IMR-90 (cell line): ENCODE measurements around the gene USP54. TPM values are rescaled to one million over a fixed set of nuclear protein-coding genes. Genes with fewer than 3 reads are reported as not detected.

Source experiments
- ATAC-seq: fragments of 200-7000 bp; cut with Tn5 transposase; 2 replicates; pipeline ENCODE4 v1.9.1; 2020; ENCODE audit warnings: low read depth, mild to moderate bottlenecking, moderate library complexity
- BruUV-seq: library from RNA; stranded (reverse); fragments of 400-500 nt; replicated peaks from 2 replicates; lab custom pipeline; 2021; lab: Mats Ljungman, UMichigan
- CTCF ChIA-PET: fragments of 300-600 bp; formaldehyde crosslinking; extraction: SDS; loops from one replicate; lab custom pipeline; 2021; ENCODE audit warnings: antibody characterized with exemption; lab: Yijun Ruan, JAX
- POLR2A ChIA-PET: fragments of 300-600 bp; sonication (Branson Sonifier 250); formaldehyde crosslinking; loops from one replicate; lab custom pipeline; 2022; ENCODE audit warnings: antibody characterized with exemption; ENCODE audit not compliant: unreplicated experiment; lab: Charles Lee
- DNase-seq: peaks from one replicate; pipeline ENCODE4 v3.0.0; 2013
- H2AFZ ChIP-seq: replicated peaks from 2 replicates; pipeline ENCODE3; 2013; ENCODE audit warnings: low read length, mild to moderate bottlenecking; ENCODE audit not compliant: poor library complexity
- H2AK5ac ChIP-seq: 2 replicates; pipeline ENCODE4 v1.6.1; 2013; ENCODE audit warnings: low read depth, low read length, inconsistent platforms
- H2AK9ac ChIP-seq: replicated peaks from 2 replicates; pipeline ENCODE3; 2013; ENCODE audit warnings: mild to moderate bottlenecking, low read depth, low read length, moderate library complexity; ENCODE audit not compliant: poor library complexity
- H2BK120ac ChIP-seq: 2 replicates; pipeline ENCODE4 v1.6.1; 2013; ENCODE audit warnings: low read depth, low read length, inconsistent platforms
- H2BK15ac ChIP-seq: 3 replicates; pipeline ENCODE4 v1.6.1; 2013; ENCODE audit warnings: low read depth, low read length, inconsistent platforms
- H2BK20ac ChIP-seq: 2 replicates; pipeline ENCODE4 v1.6.1; 2013; ENCODE audit warnings: low read depth, mild to moderate bottlenecking, inconsistent platforms, low read length, moderate library complexity
- H2BK5ac ChIP-seq: 2 replicates; pipeline ENCODE4 v1.6.1; 2013; ENCODE audit warnings: mild to moderate bottlenecking, low read depth, low read length, inconsistent platforms; ENCODE audit not compliant: poor library complexity, severe bottlenecking
- H3K14ac ChIP-seq: replicated peaks from 2 replicates; pipeline ENCODE4 v1.6.1; 2013; ENCODE audit warnings: low read depth, low read length, inconsistent platforms
- H3K18ac ChIP-seq: 2 replicates; pipeline ENCODE4 v1.6.1; 2013; ENCODE audit warnings: low read depth, low read length, control low read depth
- H3K23ac ChIP-seq: 2 replicates; pipeline ENCODE4 v1.6.1; 2013; ENCODE audit warnings: low read depth, low read length, inconsistent platforms
- H3K27ac ChIP-seq: 2 replicates; pipeline ENCODE4 v1.5.1; 2013; ENCODE audit warnings: mild to moderate bottlenecking, control low read depth, low read length; ENCODE audit not compliant: insufficient read depth
- H3K27me3 ChIP-seq: 2 replicates; pipeline ENCODE4 v1.6.1; 2013; ENCODE audit warnings: low read length; ENCODE audit not compliant: control insufficient read depth, insufficient read depth
- H3K36me3 ChIP-seq: 2 replicates; pipeline ENCODE4 v1.6.1; 2013; ENCODE audit warnings: low read length, mixed read lengths; ENCODE audit not compliant: control insufficient read depth, insufficient read depth
- H3K4ac ChIP-seq: 2 replicates; pipeline ENCODE4 v1.6.1; 2013; ENCODE audit warnings: low read depth, low read length, inconsistent platforms
- H3K4me1 ChIP-seq: 2 replicates; pipeline ENCODE4 v1.6.1; 2013; ENCODE audit warnings: low read length, mixed read lengths; ENCODE audit not compliant: control insufficient read depth, insufficient read depth
- H3K4me2 ChIP-seq: 2 replicates; pipeline ENCODE4 v1.6.1; 2013; ENCODE audit warnings: low read depth, mild to moderate bottlenecking, control low read depth, low read length, moderate library complexity
- H3K4me3 ChIP-seq: 2 replicates; pipeline ENCODE4 v1.5.1; 2013; ENCODE audit warnings: low read depth, mild to moderate bottlenecking, control low read depth, low read length, moderate library complexity; ENCODE audit not compliant: insufficient read depth
- H3K56ac ChIP-seq: 2 replicates; pipeline ENCODE4 v1.6.1; 2013; ENCODE audit warnings: low read length, inconsistent platforms; ENCODE audit not compliant: insufficient read depth; ENCODE audit errors: extremely low read depth
- H3K79me1 ChIP-seq, 2 experiments: 2 replicates each; pipeline ENCODE4 v1.6.1; 2013; ENCODE audit warnings: low read length in 2 of 2, inconsistent platforms in 1 of 2, low read depth in 1 of 2
- H3K9ac ChIP-seq: 2 replicates; pipeline ENCODE4 v1.6.1; 2013; ENCODE audit warnings: low read depth, low read length, control low read depth
- H3K9me1 ChIP-seq: 2 replicates; pipeline ENCODE4 v1.6.1; 2013; ENCODE audit warnings: low read length, inconsistent platforms; ENCODE audit not compliant: insufficient read depth
- H3K9me3 ChIP-seq: 2 replicates; pipeline ENCODE4 v1.6.1; 2013; ENCODE audit warnings: low read length; ENCODE audit not compliant: control insufficient read depth, insufficient read depth
- H4K20me1 ChIP-seq: 2 replicates; pipeline ENCODE4 v1.6.1; 2013; ENCODE audit warnings: low read length, inconsistent platforms; ENCODE audit not compliant: insufficient read depth
- H4K5ac ChIP-seq: 2 replicates; pipeline ENCODE4 v1.6.1; 2013; ENCODE audit warnings: mild to moderate bottlenecking, low read depth, low read length, control low read depth
- H4K8ac ChIP-seq, 2 experiments: 2 replicates each; pipeline ENCODE4 v1.6.1; 2013; ENCODE audit warnings: low read depth in 2 of 2, low read length in 2 of 2, control low read depth in 1 of 2, inconsistent platforms in 1 of 2
- H4K91ac ChIP-seq: 2 replicates; pipeline ENCODE4 v1.6.1; 2013; ENCODE audit warnings: low read depth, low read length, inconsistent platforms; ENCODE audit not compliant: insufficient read depth
- MAFK ChIP-seq: IDR thresholded peaks from 2 replicates; pipeline ENCODE4 v1.6.1; 2012; ENCODE audit warnings: low read depth, low read length, improper control_type of control experiment
- POLR2A ChIP-seq: IDR thresholded peaks from 2 replicates; pipeline ENCODE4 v1.6.1; 2012; ENCODE audit warnings: mild to moderate bottlenecking, low read depth, low read length
- WGBS, 2 experiments: methylation state at CpG; one replicate each; pipeline versions ENCODE4 v1.1.5 to v1.1.7; 2013; ENCODE audit warnings: missing lambda C conversion rate in 2 of 2; ENCODE audit not compliant: insufficient read length in 1 of 2; ENCODE audit errors: extremely low coverage in 2 of 2; 5-methylcytosine and 5-hydroxymethylcytosine counted together
- dilution Hi-C: fragments of 300-500 bp; cut with HindIII; formaldehyde crosslinking; loops from one replicate; pipeline ENCODE4 v1.14.3; 2018; ENCODE audit warnings: low sequenced_read_pairs; ENCODE audit not compliant: unreplicated experiment
- in situ Hi-C: fragments of 300-500 bp; cut with MboI; formaldehyde crosslinking; loops from 3 replicates; pipeline ENCODE4 v1.14.3; 2019; ENCODE audit warnings: low sequenced_read_pairs, inconsistent platforms, mixed read lengths
- intact Hi-C: fragments of 100-400 bp; cut with micrococcal nuclease; formaldehyde crosslinking; loops from 2 replicates; pipeline ENCODE4 v1.10.0; 2022
- polyA plus RNA-seq, 3 experiments: library from polyadenylated mRNA; depleted of rRNA; stranded (reverse); fragments of >200 nt; gene quantifications; 2 replicates each; pipeline ENCODE4 v1.2.3, GENCODE V29; 2012; ENCODE audit warnings: low replicate concordance in 1 of 3
- total RNA-seq: library from RNA; depleted of rRNA; stranded (reverse); fragments of >200 nt; gene quantifications from 2 replicates; pipeline ENCODE4 v1.2.3, GENCODE V29; 2012

USP54 gene
- total and polyA plus RNA-seq, 2 of the 4 experiments (the other 2 are of a cell fraction) = 4.0 to 7.9 TPM

GRCh38 chr10:73593812-73594211 is 2.7 kb upstream of the USP54 start:
- Histone ChIP-seq H4K20me1 (no peaks in the 10 kb centered on the region), H2BK120ac (no peak overlapping the region), H3K27ac (no peak overlapping the region), H3K9ac (no peak overlapping the region), H3K14ac (no peak overlapping the region), H3K4ac (no peak overlapping the region), H2AFZ (no peak overlapping the region), H2BK15ac (no peak overlapping the region), H2AK9ac (no peak overlapping the region), H3K56ac (no peak overlapping the region), H3K23ac (no peak overlapping the region), H3K79me1 (no peaks in the 10 kb centered on the region), H4K8ac (no peak overlapping the region), H4K5ac (no peak overlapping the region), H4K91ac (no peak overlapping the region), H3K36me3 (no peaks in the 10 kb centered on the region), H2AK5ac (no peak overlapping the region), H3K9me1 (peaks cover 2% of the 10 kb centered on the region; the same call in 1 of the 2 replicates), H3K4me1 (peaks cover 4% of the 10 kb centered on the region; the same call in 1 of the 2 replicates), H3K27me3 (no peaks in the 10 kb centered on the region), H3K18ac (no peak overlapping the region), H3K9me3 (no peaks in the 10 kb centered on the region), H2BK20ac (no peak overlapping the region), H3K4me2 (no peak overlapping the region), H2BK5ac (no peak overlapping the region), H3K4me3 (no peak overlapping the region)
- no TSS peak for BruUV-seq
- dilution Hi-C loops = no loop called here
- ATAC-seq (no peak), DNase-seq (no peak)
- TF ChIP-seq MAFK (peak; percentile 97), POLR2A (no peak)
- no CpG with 5 or more reads among the region's 5 CpGs for WGBS, 2 experiments
- intact Hi-C loops = no loop called here
- POLR2A ChIA-PET = no interaction called here
- CTCF ChIA-PET = interaction anchor here (0.7 kb wide), 1 partner anchor 286 kb away, joined by 3 read pairs; no protein-coding TSS in a partner anchor
- in situ Hi-C loops = no loop called here
